ENCODE measurements around the gene USP22. TPM values are rescaled to one million over a fixed set of nuclear protein-coding genes. Genes with fewer than 3 reads are reported as not detected.

The USP22 gene
- total and polyA plus RNA-seq, 2 of the 4 experiments (the other 2 are of a cell fraction) = 161 to 319 TPM

DNA sequence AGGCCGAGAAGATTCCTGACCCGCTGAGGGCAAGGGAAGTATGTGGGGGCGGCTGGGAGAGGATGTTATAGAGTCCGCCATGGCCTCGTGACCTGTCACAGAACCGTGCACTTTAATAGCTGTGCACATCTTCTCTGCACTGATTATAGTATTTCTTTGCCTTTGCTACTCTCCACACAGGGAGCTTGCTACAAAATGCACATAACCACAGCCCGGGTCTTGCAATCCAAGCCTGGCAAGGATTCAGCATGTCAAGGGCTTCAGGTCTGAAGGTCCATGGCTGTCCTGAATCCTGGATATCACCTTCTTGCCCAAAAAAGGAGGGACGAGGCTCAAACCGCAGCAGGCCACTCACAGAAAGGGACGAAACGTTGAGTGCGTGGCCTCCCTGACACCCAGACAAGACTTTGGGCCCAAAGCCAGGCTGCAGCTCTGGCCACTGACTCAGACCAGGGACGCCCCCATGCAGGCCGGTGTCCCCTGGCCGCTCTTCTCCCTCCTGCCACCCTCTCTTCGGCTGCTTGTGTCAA, 43.7 kb downstream of the USP22 start:
- Histone ChIP-seq H2BK120ac (ENCODE audit: low read depth, low read length) (no peak overlapping the region), H3K4me1 (ENCODE audit: control insufficient read depth, insufficient read depth, low read length) (peaks cover 5% of the 10 kb centered on the region; the same call in 1 of the 2 replicates), H3K23ac (ENCODE audit: low read depth, low read length) (no peak overlapping the region), H3K56ac (ENCODE audit: extremely low read depth, insufficient read depth, low read length) (no peak overlapping the region), H4K20me1 (ENCODE audit: insufficient read depth, low read length) (peaks cover 73% of the 10 kb centered on the region), H2BK5ac (ENCODE audit: low read depth, low read length, poor library complexity, severe bottlenecking) (no peak overlapping the region), H3K36me3 (ENCODE audit: control insufficient read depth, insufficient read depth, low read length) (peaks cover 55% of the 10 kb centered on the region), H3K4me3 (ENCODE audit: insufficient read depth, low read depth, low read length) (no peak overlapping the region), H2BK15ac (ENCODE audit: low read depth, low read length) (no peak overlapping the region), H3K9me1 (ENCODE audit: insufficient read depth, low read length) (peaks cover 26% of the 10 kb centered on the region), H3K27ac (ENCODE audit: insufficient read depth, low read length) (no peak overlapping the region), H3K4ac (ENCODE audit: low read depth, low read length) (no peak overlapping the region), H4K5ac (ENCODE audit: low read depth, low read length) (no peak overlapping the region), H3K4me2 (ENCODE audit: low read depth, low read length) (no peak overlapping the region), H3K79me1 (ENCODE audit: low read depth in 1 of 2, low read length in 2 of 2) (peaks cover 16 to 58% of the 10 kb centered on the region in 2 experiments), H3K14ac (replicated peaks; ENCODE audit: low read depth, low read length) (no peak overlapping the region), H4K91ac (ENCODE audit: insufficient read depth, low read depth, low read length) (no peak overlapping the region), H3K18ac (ENCODE audit: low read depth, low read length) (no peak overlapping the region), H3K9me3 (ENCODE audit: control insufficient read depth, insufficient read depth, low read length) (no peaks in the 10 kb centered on the region), H2AK5ac (ENCODE audit: low read depth, low read length) (no peak overlapping the region), H3K27me3 (ENCODE audit: control insufficient read depth, insufficient read depth, low read length) (no peaks in the 10 kb centered on the region), H4K8ac (ENCODE audit: low read depth in 2 of 2, low read length in 2 of 2) (no peak overlapping the region), H2AK9ac (replicated peaks; ENCODE audit: low read depth, low read length, poor library complexity) (no peak overlapping the region), H2BK20ac (ENCODE audit: low read depth, low read length) (no peak overlapping the region), H3K9ac (ENCODE audit: low read depth, low read length) (no peak overlapping the region), H2AFZ (replicated peaks; ENCODE audit: low read length, poor library complexity) (no peak overlapping the region)
- DNase-seq (no peak), ATAC-seq (ENCODE audit: low read depth) (no peak)
- ChIA-PET CTCF (no interaction called here), POLR2A (ENCODE audit: unreplicated experiment) (no interaction called here)
- TF ChIP-seq SMC3 (IDR thresholded peaks at IDR 0.05; ENCODE audit: low read depth, low read length) (no peak), NFE2L2 (IDR thresholded peaks at IDR 0.05; ENCODE audit: low read depth, low read length) (no peak), RFX5 (IDR thresholded peaks at IDR 0.05; ENCODE audit: low read depth, low read length) (no peak), FOS (IDR thresholded peaks at IDR 0.05; ENCODE audit: low read depth, low read length) (no peak), RCOR1 (IDR thresholded peaks at IDR 0.05; ENCODE audit: insufficient replicate concordance, low read length) (no peak), CEBPB (IDR thresholded peaks at IDR 0.05; ENCODE audit: low read depth, low read length) (no peak), RAD21 (IDR thresholded peaks at IDR 0.05; ENCODE audit: low read length) (no peak), POLR2A (IDR thresholded peaks at IDR 0.05; ENCODE audit: low read depth, low read length) (no peak), MAFK (IDR thresholded peaks at IDR 0.05; ENCODE audit: low read depth, low read length) (no peak)
- TF ChIP-seq, protein P1, sequence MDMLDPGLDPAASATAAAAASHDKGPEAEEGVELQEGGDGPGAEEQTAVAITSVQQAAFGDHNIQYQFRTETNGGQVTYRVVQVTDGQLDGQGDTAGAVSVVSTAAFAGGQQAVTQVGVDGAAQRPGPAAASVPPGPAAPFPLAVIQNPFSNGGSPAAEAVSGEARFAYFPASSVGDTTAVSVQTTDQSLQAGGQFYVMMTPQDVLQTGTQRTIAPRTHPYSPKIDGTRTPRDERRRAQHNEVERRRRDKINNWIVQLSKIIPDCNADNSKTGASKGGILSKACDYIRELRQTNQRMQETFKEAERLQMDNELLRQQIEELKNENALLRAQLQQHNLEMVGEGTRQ (IDR thresholded peaks at IDR 0.05; ENCODE audit: low read depth, low read length) = no peak
- TF ChIP-seq, protein P2, sequence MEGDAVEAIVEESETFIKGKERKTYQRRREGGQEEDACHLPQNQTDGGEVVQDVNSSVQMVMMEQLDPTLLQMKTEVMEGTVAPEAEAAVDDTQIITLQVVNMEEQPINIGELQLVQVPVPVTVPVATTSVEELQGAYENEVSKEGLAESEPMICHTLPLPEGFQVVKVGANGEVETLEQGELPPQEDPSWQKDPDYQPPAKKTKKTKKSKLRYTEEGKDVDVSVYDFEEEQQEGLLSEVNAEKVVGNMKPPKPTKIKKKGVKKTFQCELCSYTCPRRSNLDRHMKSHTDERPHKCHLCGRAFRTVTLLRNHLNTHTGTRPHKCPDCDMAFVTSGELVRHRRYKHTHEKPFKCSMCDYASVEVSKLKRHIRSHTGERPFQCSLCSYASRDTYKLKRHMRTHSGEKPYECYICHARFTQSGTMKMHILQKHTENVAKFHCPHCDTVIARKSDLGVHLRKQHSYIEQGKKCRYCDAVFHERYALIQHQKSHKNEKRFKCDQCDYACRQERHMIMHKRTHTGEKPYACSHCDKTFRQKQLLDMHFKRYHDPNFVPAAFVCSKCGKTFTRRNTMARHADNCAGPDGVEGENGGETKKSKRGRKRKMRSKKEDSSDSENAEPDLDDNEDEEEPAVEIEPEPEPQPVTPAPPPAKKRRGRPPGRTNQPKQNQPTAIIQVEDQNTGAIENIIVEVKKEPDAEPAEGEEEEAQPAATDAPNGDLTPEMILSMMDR (conservative IDR thresholded peaks at IDR 0.05; ENCODE audit: low read depth, low read length) = no peak
- TF ChIP-seq, protein P3, sequence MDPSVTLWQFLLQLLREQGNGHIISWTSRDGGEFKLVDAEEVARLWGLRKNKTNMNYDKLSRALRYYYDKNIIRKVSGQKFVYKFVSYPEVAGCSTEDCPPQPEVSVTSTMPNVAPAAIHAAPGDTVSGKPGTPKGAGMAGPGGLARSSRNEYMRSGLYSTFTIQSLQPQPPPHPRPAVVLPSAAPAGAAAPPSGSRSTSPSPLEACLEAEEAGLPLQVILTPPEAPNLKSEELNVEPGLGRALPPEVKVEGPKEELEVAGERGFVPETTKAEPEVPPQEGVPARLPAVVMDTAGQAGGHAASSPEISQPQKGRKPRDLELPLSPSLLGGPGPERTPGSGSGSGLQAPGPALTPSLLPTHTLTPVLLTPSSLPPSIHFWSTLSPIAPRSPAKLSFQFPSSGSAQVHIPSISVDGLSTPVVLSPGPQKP (IDR thresholded peaks at IDR 0.05; ENCODE audit: borderline replicate concordance, low read depth, low read length) = no peak
- no TSS peak for BruUV-seq (replicated peaks)
- intact Hi-C loops (cut with micrococcal nuclease) = loop anchor here (10.0 kb wide), 1 partner anchor 774 kb away; no protein-coding TSS in a partner anchor
- WGBS, 2 experiments (ENCODE audit: extremely low coverage in 2 of 2, insufficient read length in 1 of 2) = no CpG with 5 or more reads among the region's 16 CpGs
- in situ Hi-C loops (cut with MboI; ENCODE audit: low sequenced_read_pairs) = loop anchor here (10.0 kb wide), 1 partner anchor 194 kb away; no protein-coding TSS in a partner anchor
- dilution Hi-C loops (cut with HindIII; ENCODE audit: low sequenced_read_pairs, unreplicated experiment) = no loop called here
